Coronary artery (tissue), 2 donors: ENCODE results near the gene USO1.
"Not testable (repeated sequence)": the region's sequence is repeated elsewhere in the genome, so short reads cannot be mapped to it uniquely, and the experiment has no call there.

ENCODE experiments used
- DNase-seq: peaks from one replicate; pipeline ENCODE4 v3.0.0-alpha.2; 2017; ENCODE audit warnings: low spot score
- H3K27ac ChIP-seq, 2 donors: fragments of 200-600 bp; sonication (generic); one replicate each; pipeline ENCODE4 v1.5.1; 2016 to 2019
- H3K4me3 ChIP-seq: fragments of 200-600 bp; sonication (generic); 2 replicates; pipeline ENCODE4 v1.5.1; 2016; ENCODE audit warnings: mild to moderate bottlenecking, moderate library complexity
- CTCF ChIP-seq: fragments of 200-600 bp; sonication (generic); IDR thresholded peaks from one replicate; pipeline ENCODE4 v1.5.1; 2019; ENCODE audit warnings: antibody characterized with exemption

USO1 gene

GRCh38 chr4:75790024-75790423 lies 65.6 kb downstream of the USO1 start:
- no peak for DNase-seq
- Histone ChIP-seq H3K4me3 (no peak overlapping the region), H3K27ac (no peak overlapping the region)
- no peak for TF ChIP-seq CTCF

GRCh38 chr4:75800972-75801371 lies 76.6 kb downstream of the USO1 start:
- Histone ChIP-seq H3K4me3 (no peak overlapping the region), H3K27ac (no peak overlapping the region)
- no peak for DNase-seq
- TF ChIP-seq CTCF, result no peak

GRCh38 chr4:75806035-75806434 lies 81.7 kb downstream of the USO1 start:
- DNase-seq, H3K27ac ChIP-seq, H3K4me3 ChIP-seq: not testable (repeated sequence)

- Histone ChIP-seq H3K27ac (no peak overlapping the region), H3K4me3 (no peak overlapping the region)
- DNase-seq, result no peak
- TF ChIP-seq CTCF, result no peak
Measured at GRCh38 chr4:75817901-75818300, 93.5 kb downstream of the USO1 start.

GRCh38 chr4:75819121-75819520 lies 94.7 kb downstream of the USO1 start:
- no peak overlapping the region for H3K4me3 ChIP-seq
- no peak for DNase-seq
- no peak for TF ChIP-seq CTCF
- no peak overlapping the region for H3K27ac ChIP-seq

- Histone ChIP-seq H3K27ac (no peak overlapping the region), H3K4me3 (no peak overlapping the region)
- TF ChIP-seq CTCF, result no peak
- no peak for DNase-seq
Measured at GRCh38 chr4:75820197-75820596, 95.8 kb downstream of the USO1 start.

- DNase-seq, result no peak
- no peak overlapping the region for H3K4me3 ChIP-seq
- no peak for TF ChIP-seq CTCF
- H3K27ac ChIP-seq, result no peak overlapping the region
Measured at GRCh38 chr4:75820676-75821075, 96.3 kb downstream of the USO1 start.

GRCh38 chr4:75821216-75821615 lies 96.8 kb downstream of the USO1 start:
- no peak for TF ChIP-seq CTCF

More at GRCh38 chr4:75821216-75821615, 96.8 kb downstream of the USO1 start:
- Histone ChIP-seq H3K27ac (no peak overlapping the region), H3K4me3 (no peak overlapping the region)
- no peak for DNase-seq
